Astrocyte of the cerebellum (primary cell): Measurements from ENCODE around the gene FABP3.

ENCODE experiments used
- DNase-seq: peaks from one replicate; pipeline ENCODE4 v3.0.0-alpha.2; 2011; ENCODE audit warnings: low read depth
- H3K4me3 ChIP-seq: 2 replicates; pipeline ENCODE4 v1.5.1; 2011; ENCODE audit warnings: mild to moderate bottlenecking, low read depth, low read length, moderate library complexity
- CTCF ChIP-seq: IDR thresholded peaks from 2 replicates; pipeline ENCODE4 v1.5.1; 2012; ENCODE audit warnings: low read length, low read depth, moderate library complexity, mild to moderate bottlenecking; ENCODE audit errors: missing control alignments
- in situ Hi-C: cut with HindIII; loops from 2 replicates; pipeline ENCODE4 v1.10.0; 2017; ENCODE audit warnings: low sequenced_read_pairs

FABP3 gene

GRCh38 chr1:31368611-31369107 lies 4.2 kb downstream of the FABP3 start:
- TF ChIP-seq CTCF: no peak
- H3K4me3 ChIP-seq: no peak overlapping the region
- no peak for DNase-seq
- in situ Hi-C loops: no loop called here

- in situ Hi-C loops: no loop called here
- TF ChIP-seq CTCF: no peak
- DNase-seq: no peak
- no peak overlapping the region for H3K4me3 ChIP-seq
Measured at GRCh38 chr1:31366796-31367195, 6.1 kb downstream of the FABP3 start.

- no peak overlapping the region for H3K4me3 ChIP-seq
- DNase-seq: peak; percentile 44
- no peak for TF ChIP-seq CTCF
- in situ Hi-C loops: no loop called here
Measured at GRCh38 chr1:31364561-31365250, 8.2 kb downstream of the FABP3 start.

GRCh38 chr1:31362032-31362431 lies 10.8 kb downstream of the FABP3 start:
- no peak overlapping the region for H3K4me3 ChIP-seq
- no peak for DNase-seq
- in situ Hi-C loops: no loop called here
- TF ChIP-seq CTCF: no peak

- H3K4me3 ChIP-seq: no peak overlapping the region
- in situ Hi-C loops: no loop called here
- TF ChIP-seq CTCF: no peak
- DNase-seq: no peak
Measured at GRCh38 chr1:31361607-31362006, 11.3 kb downstream of the FABP3 start.

- no peak overlapping the region for H3K4me3 ChIP-seq
- no peak for DNase-seq
- TF ChIP-seq CTCF: no peak
- in situ Hi-C loops: no loop called here
Measured at GRCh38 chr1:31356427-31356826, 16.4 kb downstream of the FABP3 start.
